Fibroblast of skin of left biceps (primary cell): ENCODE data around the gene FLT4.
"Not testable (repeated sequence)": the region's sequence is repeated elsewhere in the genome, so short reads cannot be mapped to it uniquely, and the experiment has no call there.

ENCODE experiments used
- DNase-seq, 2 experiments: peaks; one replicate each; pipeline ENCODE4 v3.0.0-alpha.2; 2013; ENCODE audit warnings: low read depth in 2 of 2

The FLT4 gene

GRCh38 chr5:180649297-180650039 is at the start of gene FLT4:
TSS of gene FLT4 (minus strand) at chr5:180649600. CDS start at chr5:180649545, 55 bp downstream.
- no peak for DNase-seq

GRCh38 chr5:180699042-180699441 is 49.6 kb upstream of the FLT4 start:
- no peak for DNase-seq

GRCh38 chr5:180696116-180696515 is 46.7 kb upstream of the FLT4 start:
- no peak for DNase-seq

GRCh38 chr5:180692429-180692828 is 43.0 kb upstream of the FLT4 start:
- DNase-seq: no peak

- DNase-seq: no peak
These were observed 41.6 kb upstream of the FLT4 start for GRCh38 chr5:180691046-180691445.

- DNase-seq: no peak
These were observed 41.2 kb upstream of the FLT4 start for GRCh38 chr5:180690562-180690961.

- no peak for DNase-seq
These were observed 40.4 kb upstream of the FLT4 start for GRCh38 chr5:180689775-180690174.

GRCh38 chr5:180689071-180689694 is 39.8 kb upstream of the FLT4 start:
- no peak for DNase-seq

GRCh38 chr5:180688330-180689070 is 39.1 kb upstream of the FLT4 start:
- DNase-seq: no peak

- DNase-seq: not testable (repeated sequence)
These were observed 37.4 kb upstream of the FLT4 start for GRCh38 chr5:180686799-180687198.

- DNase-seq: no peak
These were observed 35.3 kb upstream of the FLT4 start for GRCh38 chr5:180684623-180685161.

- DNase-seq: no peak
These were observed 34.0 kb upstream of the FLT4 start for GRCh38 chr5:180683220-180683922.

GRCh38 chr5:180682560-180682959 is 33.2 kb upstream of the FLT4 start:
- DNase-seq: no peak

GRCh38 chr5:180682008-180682407 is 32.6 kb upstream of the FLT4 start:
- not testable (repeated sequence) for DNase-seq

GRCh38 chr5:180678319-180678718 is 28.9 kb upstream of the FLT4 start:
- not testable (repeated sequence) for DNase-seq

- no peak for DNase-seq
These were observed 25.7 kb upstream of the FLT4 start for GRCh38 chr5:180675036-180675635.

GRCh38 chr5:180674090-180674475 is 24.7 kb upstream of the FLT4 start:
- not testable (repeated sequence) for DNase-seq

GRCh38 chr5:180673371-180674089 is 24.1 kb upstream of the FLT4 start:
- no peak for DNase-seq

- not testable (repeated sequence) for DNase-seq
These were observed 22.6 kb upstream of the FLT4 start for GRCh38 chr5:180671958-180672524.
